Transverse colon (tissue), 4 donors: ENCODE measurements around the gene JMJD1C.

Source experiments
- CTCF ChIP-seq, 5 experiments: fragments of 200-600 bp in 3 of 5; fragments of 450-650 bp in 2 of 5; sonication (generic) in 3 of 5; IDR thresholded peaks; 1 replicate in 2 of 5; 2 replicates in 3 of 5; pipeline ENCODE4 v1.5.1; 2016 to 2017; ENCODE audit warnings: antibody characterized with exemption in 5 of 5, inconsistent platforms in 3 of 5, mild to moderate bottlenecking in 2 of 5, moderate library complexity in 1 of 5
- POLR2AphosphoS5 ChIP-seq, 3 donors: sonication (generic); formaldehyde crosslinking; IDR thresholded peaks; one replicate each; pipeline ENCODE4 v1.6.1; 2016; ENCODE audit warnings: antibody characterized with exemption in 3 of 3

DNA sequence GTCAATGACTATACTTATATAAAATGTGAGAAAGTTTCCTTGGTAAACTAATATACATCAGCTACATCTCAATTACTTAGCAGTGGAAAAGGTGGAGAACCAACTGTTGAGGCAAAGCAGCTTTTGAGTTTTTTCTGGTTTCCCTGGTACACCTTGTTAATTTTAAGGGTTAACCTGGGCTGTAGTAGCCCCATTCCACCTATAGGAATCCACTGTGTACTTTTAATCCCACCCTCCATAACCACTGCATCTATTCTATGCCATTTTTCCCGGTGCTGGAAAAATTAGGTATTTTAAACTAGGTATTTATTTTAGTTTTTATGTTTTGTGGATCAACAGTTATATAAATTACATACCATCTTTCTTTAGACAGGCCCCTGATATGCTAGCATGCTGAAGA lies 290.2 kb downstream of the JMJD1C start:
- TF ChIP-seq CTCF (IDR thresholded peaks at IDR 0.05) = no peak
- TF ChIP-seq POLR2AphosphoS5 (IDR thresholded peaks at IDR 0.05) = no peak
